Sigmoid colon (tissue), 7 donors: ENCODE measurements around the gene DGKA. TPM values are rescaled to one million over a fixed set of nuclear protein-coding genes. Genes with fewer than 3 reads are reported as not detected.
A peak's percentile ranks its signal among the peaks of the same experiment; 100 is the strongest.

Source experiments
- DNase-seq: peaks from one replicate; pipeline ENCODE4 v3.0.0-alpha.2; 2019
- H3K27ac ChIP-seq, 4 donors: fragments of 200-600 bp; sonication (generic); one replicate each; pipeline ENCODE4 v1.5.1; 2016 to 2019; ENCODE audit warnings: mild to moderate bottlenecking in 1 of 4
- H3K27me3 ChIP-seq, 3 donors: fragments of 200-600 bp; sonication (generic); one replicate each; pipeline ENCODE4 v1.5.1; 2019; ENCODE audit warnings: mild to moderate bottlenecking in 1 of 3
- H3K36me3 ChIP-seq, 4 donors: fragments of 200-600 bp; sonication (generic); one replicate each; pipeline ENCODE4 v1.5.1; 2016 to 2019
- H3K4me1 ChIP-seq, 4 donors: fragments of 200-600 bp; sonication (generic); one replicate each; pipeline ENCODE4 v1.5.1; 2017 to 2019
- H3K4me3 ChIP-seq, 4 donors: fragments of 200-600 bp; sonication (generic); one replicate each; pipeline ENCODE4 v1.5.1; 2017 to 2019; ENCODE audit warnings: mild to moderate bottlenecking in 2 of 4, moderate library complexity in 1 of 4
- H3K9me3 ChIP-seq, 4 donors: fragments of 200-600 bp in 3 of 4; sonication (generic) in 3 of 4; one replicate each; pipeline versions ENCODE4 v1.5.1 to v1.6.1; 2013 to 2019
- CTCF ChIP-seq, 4 experiments: fragments of 450-650 bp in 3 of 4; fragments of 200-600 bp in 1 of 4; IDR thresholded peaks; one replicate each; pipeline ENCODE4 v1.5.1; 2016 to 2019; ENCODE audit warnings: antibody characterized with exemption in 4 of 4, mild to moderate bottlenecking in 3 of 4, moderate library complexity in 2 of 4
- EP300 ChIP-seq, 4 donors: sonication (generic); formaldehyde crosslinking; IDR thresholded peaks; one replicate each; pipeline ENCODE4 v1.6.1; 2017; ENCODE audit warnings: antibody characterized with exemption in 4 of 4
- POLR2A ChIP-seq, 2 donors: fragments of 450-650 bp; IDR thresholded peaks; one replicate each; pipeline ENCODE4 v1.6.1; 2016; ENCODE audit warnings: antibody characterized with exemption in 2 of 2, mild to moderate bottlenecking in 2 of 2, moderate library complexity in 2 of 2
- POLR2AphosphoS5 ChIP-seq, 4 donors: sonication (generic); formaldehyde crosslinking; IDR thresholded peaks; one replicate each; pipeline ENCODE4 v1.6.1; 2017; ENCODE audit warnings: antibody characterized with exemption in 4 of 4
- WGBS, 2 donors: extraction: QIAGEN DNeasy Blood & Tissue Kit; methylation state at CpG; one replicate each; pipeline ENCODE4 v1.1.7; 2013; 5-methylcytosine and 5-hydroxymethylcytosine counted together
- intact Hi-C: fragments of 100-400 bp; cut with DNase I; formaldehyde crosslinking; loops from one replicate; pipeline ENCODE4 v1.15.1; 2023
- polyA plus RNA-seq, 3 donors: library from polyadenylated mRNA; stranded (reverse); fragments of 200-250 nt; gene quantifications; one replicate each; pipeline ENCODE4 v1.2.3, GENCODE V29; 2013
- total RNA-seq, 4 donors: library from RNA; depleted of rRNA; stranded (reverse); fragments of >200 nt; gene quantifications; one replicate each; pipeline ENCODE4 v1.1.0, GENCODE V29; 2016
- donor health status: healthy with polysubstance abuse.
- donor health status: Bipolar disorder and iron deficiency.
- donor health status: healthy.

The DGKA gene
- total and polyA plus RNA-seq, 7 donors: 21.4 to 97.8 (median 44.4) TPM

GRCh38 chr12:55970775-55971174, 39.8 kb downstream of the DGKA start:
- TF ChIP-seq CTCF (IDR thresholded peaks at IDR 0.05) (no peak), EP300 (IDR thresholded peaks at IDR 0.05) (no peak), POLR2A (IDR thresholded peaks at IDR 0.05) (no peak), POLR2AphosphoS5 (IDR thresholded peaks at IDR 0.05) (no peak)
- H3K4me1 ChIP-seq: peaks cover 0 to 41% (median 31%) of the 10 kb centered on the region in 4 donors
- intact Hi-C loops: no loop called here

GRCh38 chr12:55972042-55972441, 41.1 kb downstream of the DGKA start:
- no peak for TF ChIP-seq EP300 (IDR thresholded peaks at IDR 0.05)
- no peak for TF ChIP-seq CTCF (IDR thresholded peaks at IDR 0.05)
- no peak for TF ChIP-seq POLR2A (IDR thresholded peaks at IDR 0.05)
- TF ChIP-seq POLR2AphosphoS5 (IDR thresholded peaks at IDR 0.05): no peak
- WGBS, 2 donors: 50 to 69% methylated on average over 3 of the region's 3 CpGs
- DNase-seq: peak; percentile 40
- Histone ChIP-seq H3K27ac (peak overlapping the region; percentile 86 to 92 (median 90)), H3K27me3 (no peaks in the 10 kb centered on the region), H3K36me3 (peaks cover 0 to 13% (median 0%) of the 10 kb centered on the region in 4 donors), H3K4me1 (peaks cover 0 to 49% (median 36%) of the 10 kb centered on the region in 4 donors), H3K9me3 (no peaks in the 10 kb centered on the region), H3K4me3 (peak overlapping the region in 1 of 4 donors; percentile 62)
- intact Hi-C loops: no loop called here

More at GRCh38 chr12:55970775-55971174, 39.8 kb downstream of the DGKA start:
- peaks cover 0 to 7% (median 0%) of the 10 kb centered on the region in 4 donors for H3K36me3 ChIP-seq
- DNase-seq: no peak
- no peak overlapping the region for H3K4me3 ChIP-seq
- H3K9me3 ChIP-seq: no peaks in the 10 kb centered on the region
- 92 to 94% methylated on average over 7 of the region's 7 CpGs for WGBS, 2 donors
- peak overlapping the region in 3 of 4 donors; percentile 89 to 92 (median 92) for H3K27ac ChIP-seq
- no peaks in the 10 kb centered on the region for H3K27me3 ChIP-seq

- intact Hi-C loops: no loop called here
- no peaks in the 10 kb centered on the region for H3K27me3 ChIP-seq
- 13 to 31% methylated on average over 1 of the region's 1 CpG for WGBS, 2 donors
- peak overlapping the region in 3 of 4 donors; percentile 54 to 62 (median 59) for H3K4me3 ChIP-seq
- H3K4me1 ChIP-seq: peaks cover 0 to 50% (median 34%) of the 10 kb centered on the region in 4 donors
- no peaks in the 10 kb centered on the region for H3K9me3 ChIP-seq
- DNase-seq: no peak
- peak overlapping the region; percentile 86 to 92 (median 90) for H3K27ac ChIP-seq
- peaks cover 0 to 14% (median 0%) of the 10 kb centered on the region in 4 donors for H3K36me3 ChIP-seq
- TF ChIP-seq POLR2AphosphoS5 (IDR thresholded peaks at IDR 0.05): no peak
Measured at GRCh38 chr12:55972456-55972855, 41.5 kb downstream of the DGKA start.

- no peak for DNase-seq
- Histone ChIP-seq H3K4me3 (peak overlapping the region; percentile 47 to 62 (median 56)), H3K36me3 (peaks cover 0 to 14% (median 0%) of the 10 kb centered on the region in 4 donors), H3K27ac (peak overlapping the region; percentile 86 to 92 (median 90)), H3K4me1 (peaks cover 0 to 47% (median 33%) of the 10 kb centered on the region in 4 donors), H3K27me3 (no peaks in the 10 kb centered on the region), H3K9me3 (no peaks in the 10 kb centered on the region)
- TF ChIP-seq POLR2AphosphoS5 (IDR thresholded peaks at IDR 0.05) (peak; percentile 79 to 92 (median 90)), CTCF (IDR thresholded peaks at IDR 0.05) (no peak), EP300 (IDR thresholded peaks at IDR 0.05) (no peak), POLR2A (IDR thresholded peaks at IDR 0.05) (peak; percentile 80 to 85)
- intact Hi-C loops: no loop called here
- 0 to 1% methylated on average over 18 of the region's 18 CpGs for WGBS, 2 donors
Measured at GRCh38 chr12:55972911-55973598, 42.1 kb downstream of the DGKA start.

- Histone ChIP-seq H3K4me1 (peaks cover 0 to 49% (median 34%) of the 10 kb centered on the region in 4 donors), H3K27me3 (no peaks in the 10 kb centered on the region), H3K9me3 (no peaks in the 10 kb centered on the region), H3K36me3 (peaks cover 0 to 14% (median 0%) of the 10 kb centered on the region in 4 donors), H3K27ac (peak within 1 kb of the TSS; percentile 93 to 99 (median 96)), H3K4me3 (peak within 1 kb of the TSS; percentile 84 to 100 (median 92))
- TF ChIP-seq POLR2AphosphoS5 (IDR thresholded peaks at IDR 0.05) (peak; percentile 94 to 98 (median 98)), POLR2A (IDR thresholded peaks at IDR 0.05) (peak; percentile 97 to 98), CTCF (IDR thresholded peaks at IDR 0.05) (no peak), EP300 (IDR thresholded peaks at IDR 0.05) (no peak)
- intact Hi-C loops: loop anchor here (1.0 kb wide), 1 partner anchor 23 kb away; no protein-coding TSS in a partner anchor
- 0 to 1% methylated on average over 39 of the region's 39 CpGs for WGBS, 2 donors
- peak; percentile 100 for DNase-seq
Measured at GRCh38 chr12:55973599-55974307, 42.8 kb downstream of the DGKA start, which contains the start of gene RAB5B. Gene RAB5B (plus strand): TSS chr12:55974078. CDS start chr12:55986961, 12,883 bp downstream.
